Nucleus accumbens (tissue), 56 donors: ENCODE results near the gene CELF2.
"Not testable (repeated sequence)": the region's sequence is repeated elsewhere in the genome, so short reads cannot be mapped to it uniquely, and the experiment has no call there.

ENCODE experiments used
- DNase-seq, 56 donors: peaks; one replicate each; lab custom pipeline; 2025; lab: John Stamatoyannopoulos, UW

CELF2 gene

GRCh38 chr10:11353006-11353896, 335.6 kb downstream of the CELF2 start:
- no peak for DNase-seq

- DNase-seq: no peak
Measured at GRCh38 chr10:11354823-11355222, 337.2 kb downstream of the CELF2 start.

- DNase-seq: peak in 2 of 56 donors; percentile 2 to 19
Measured at GRCh38 chr10:11355592-11355991, 337.9 kb downstream of the CELF2 start.

GRCh38 chr10:11357439-11357838, 339.8 kb downstream of the CELF2 start:
- DNase-seq: no peak

GRCh38 chr10:11358011-11358410, 340.3 kb downstream of the CELF2 start:
- DNase-seq: no peak

- no peak for DNase-seq
Measured at GRCh38 chr10:11358923-11359575, 341.4 kb downstream of the CELF2 start.

- DNase-seq: no peak
Measured at GRCh38 chr10:11359869-11360268, 342.2 kb downstream of the CELF2 start.

GRCh38 chr10:11363497-11363896, 345.8 kb downstream of the CELF2 start:
- no peak for DNase-seq

- no peak for DNase-seq
Measured at GRCh38 chr10:11364241-11364640, 346.6 kb downstream of the CELF2 start.

- not testable (repeated sequence) for DNase-seq
Measured at GRCh38 chr10:11366889-11367288, 349.2 kb downstream of the CELF2 start.

GRCh38 chr10:11367505-11367904, 349.8 kb downstream of the CELF2 start:
- DNase-seq: no peak

- peak in 1 of 56 donors; percentile 8 for DNase-seq
Measured at GRCh38 chr10:11373717-11374171, 356.1 kb downstream of the CELF2 start.

- DNase-seq: no peak
Measured at GRCh38 chr10:11377267-11377666, 359.6 kb downstream of the CELF2 start.

- DNase-seq: no peak
Measured at GRCh38 chr10:11378835-11379234, 361.2 kb downstream of the CELF2 start.

GRCh38 chr10:11379771-11380170, 362.1 kb downstream of the CELF2 start:
- DNase-seq: peak in 28 of 56 donors; percentile 3 to 44 (median 14)

GRCh38 chr10:11381023-11381422, 363.4 kb downstream of the CELF2 start:
- no peak for DNase-seq

- DNase-seq: no peak
Measured at GRCh38 chr10:11381511-11381910, 363.8 kb downstream of the CELF2 start.

GRCh38 chr10:11382187-11382586, 364.5 kb downstream of the CELF2 start:
- no peak for DNase-seq

- no peak for DNase-seq
Measured at GRCh38 chr10:11386044-11386443, 368.4 kb downstream of the CELF2 start.
